ENCODE data around the gene TRIM2.

DNA sequence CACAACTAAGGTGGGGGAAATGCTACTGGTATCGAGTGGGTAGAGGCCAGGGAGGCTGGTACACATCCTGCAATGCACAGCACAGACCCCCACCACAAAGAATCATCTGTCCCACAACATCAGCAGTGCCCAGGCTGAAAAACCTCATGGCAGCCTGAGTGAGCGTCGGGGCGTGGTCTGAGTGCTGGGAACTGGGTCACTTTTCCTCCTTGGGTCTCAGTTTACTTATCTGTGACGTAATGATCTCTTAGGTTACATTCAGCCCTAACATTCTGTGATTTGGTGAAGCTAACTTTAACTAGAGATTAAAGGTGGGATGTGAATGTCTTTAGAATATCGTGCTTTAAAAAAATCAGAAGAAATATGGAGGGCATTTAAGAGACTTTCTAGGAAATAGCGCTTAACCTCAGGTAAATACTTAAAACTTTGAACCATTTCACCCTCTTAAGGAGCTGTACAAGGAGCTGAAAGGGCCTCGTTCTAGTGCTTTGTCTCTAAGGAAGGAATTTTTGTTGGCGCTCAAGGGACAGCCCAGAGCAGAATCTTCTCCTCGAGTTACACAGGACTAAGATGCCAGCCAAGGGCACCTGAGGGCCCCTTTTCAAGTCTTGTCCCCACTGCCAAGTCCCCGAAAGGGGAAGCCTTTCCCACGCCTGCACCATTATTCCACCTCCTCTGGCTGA, 18.1 kb upstream of the TRIM2 start:
- TF ChIP-seq, protein P1, sequence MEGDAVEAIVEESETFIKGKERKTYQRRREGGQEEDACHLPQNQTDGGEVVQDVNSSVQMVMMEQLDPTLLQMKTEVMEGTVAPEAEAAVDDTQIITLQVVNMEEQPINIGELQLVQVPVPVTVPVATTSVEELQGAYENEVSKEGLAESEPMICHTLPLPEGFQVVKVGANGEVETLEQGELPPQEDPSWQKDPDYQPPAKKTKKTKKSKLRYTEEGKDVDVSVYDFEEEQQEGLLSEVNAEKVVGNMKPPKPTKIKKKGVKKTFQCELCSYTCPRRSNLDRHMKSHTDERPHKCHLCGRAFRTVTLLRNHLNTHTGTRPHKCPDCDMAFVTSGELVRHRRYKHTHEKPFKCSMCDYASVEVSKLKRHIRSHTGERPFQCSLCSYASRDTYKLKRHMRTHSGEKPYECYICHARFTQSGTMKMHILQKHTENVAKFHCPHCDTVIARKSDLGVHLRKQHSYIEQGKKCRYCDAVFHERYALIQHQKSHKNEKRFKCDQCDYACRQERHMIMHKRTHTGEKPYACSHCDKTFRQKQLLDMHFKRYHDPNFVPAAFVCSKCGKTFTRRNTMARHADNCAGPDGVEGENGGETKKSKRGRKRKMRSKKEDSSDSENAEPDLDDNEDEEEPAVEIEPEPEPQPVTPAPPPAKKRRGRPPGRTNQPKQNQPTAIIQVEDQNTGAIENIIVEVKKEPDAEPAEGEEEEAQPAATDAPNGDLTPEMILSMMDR (IDR thresholded peaks at IDR 0.05) = no peak
- no peak for TF ChIP-seq POLR2A (IDR thresholded peaks at IDR 0.05)

Measured in vagina (tissue), 2 donors.